GM18909 (cell line): Measurements from ENCODE around the gene IL1F10.

Source experiments
- ATAC-seq: cut with Tn5 transposase; IDR thresholded peaks from one replicate; pipeline ENCODE4 v1.9.1; 2021; ENCODE audit warnings: mild to moderate bottlenecking; ENCODE audit not compliant: unreplicated experiment, poor library complexity

The IL1F10 gene

DNA sequence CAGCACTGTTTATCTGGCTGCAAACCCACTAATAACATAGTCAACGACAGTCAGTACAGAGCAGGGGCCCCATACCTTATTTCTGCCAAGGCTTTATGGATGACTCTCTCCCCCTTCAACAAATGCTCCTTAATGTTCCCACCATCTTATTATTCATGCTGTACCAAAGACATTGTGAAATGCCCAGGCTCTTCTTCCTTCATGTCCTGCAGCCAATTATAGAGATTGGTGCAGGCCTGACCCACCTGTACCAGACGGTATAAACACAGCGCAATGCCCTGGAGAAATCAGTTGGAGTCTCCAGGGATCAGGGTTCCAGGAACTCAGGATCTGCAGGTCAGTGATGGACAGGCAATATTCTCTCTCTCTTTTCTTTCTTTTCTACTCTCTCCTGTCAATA lies at the start of gene IL1F10:
Gene IL1F10, plus strand, starts transcription at position 290 of the 400 bp plus-strand sequence. CDS start 4,769 bp downstream, outside the sequence.
- no peak for ATAC-seq

DNA sequence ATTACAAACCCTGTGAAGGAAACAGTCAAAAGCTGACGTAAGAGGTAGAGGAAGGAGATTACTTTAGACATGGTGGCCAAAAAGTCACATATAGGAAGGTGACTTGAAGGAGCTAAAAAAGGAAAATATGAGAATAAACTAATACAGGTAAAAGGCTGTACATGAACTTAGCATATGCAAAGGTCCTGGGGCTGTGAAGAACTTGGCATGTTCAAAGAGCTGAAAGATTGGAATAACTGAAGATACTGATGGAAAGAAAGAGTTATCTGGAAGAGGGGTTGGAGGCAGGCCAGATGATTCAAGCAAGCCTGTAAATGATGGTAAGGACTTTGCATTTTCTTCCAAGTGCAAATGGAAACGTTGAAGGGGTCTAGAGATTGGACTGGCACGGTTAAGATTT lies 49.3 kb upstream of the IL1F10 start:
- no peak for ATAC-seq

DNA sequence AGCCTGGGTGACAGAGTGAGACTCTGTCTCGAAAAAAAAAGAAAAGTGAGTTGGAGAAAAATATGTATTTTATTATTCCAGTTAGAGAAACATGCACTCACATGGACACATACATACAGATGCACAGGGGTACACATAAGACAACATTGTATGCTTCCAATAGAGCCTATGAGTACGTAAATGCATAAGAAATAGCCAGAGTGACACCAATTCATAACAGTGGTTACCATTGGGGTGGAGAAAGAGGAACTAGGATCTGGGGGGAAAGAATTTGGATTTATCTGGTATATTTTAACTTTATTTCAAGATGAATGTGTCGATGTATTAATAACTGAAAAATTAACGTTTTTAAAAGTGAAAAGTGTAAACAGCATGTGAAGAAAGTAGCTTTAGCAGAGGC lies 46.5 kb upstream of the IL1F10 start:
- ATAC-seq: no peak

- ATAC-seq: no peak
These were observed 43.0 kb upstream of the IL1F10 start for GRCh38 chr2:113024764-113025163.

GRCh38 chr2:113025737-113026136 lies 42.0 kb upstream of the IL1F10 start:
- ATAC-seq: no peak

- ATAC-seq: no peak
These were observed 40.1 kb upstream of the IL1F10 start for GRCh38 chr2:113027691-113028090.

DNA sequence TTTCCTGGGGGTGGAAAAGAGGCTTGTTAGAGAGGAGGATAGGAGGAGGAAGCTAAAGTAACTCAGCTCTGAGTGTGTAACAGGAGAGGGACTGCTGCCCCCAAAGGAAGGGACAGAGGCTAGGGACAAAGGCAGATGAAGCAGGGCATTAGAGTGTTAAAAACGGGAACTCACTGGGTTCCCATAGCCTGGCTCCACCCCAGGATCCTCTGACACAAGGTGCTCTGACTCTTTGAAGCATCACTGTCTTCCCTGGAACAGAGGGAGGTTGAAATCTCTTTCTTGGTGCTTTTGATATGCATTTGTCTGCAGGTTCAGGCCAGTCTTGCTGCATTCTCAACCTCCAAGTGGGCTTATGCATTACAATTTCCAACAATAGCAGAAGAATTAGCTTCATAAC lies 39.7 kb upstream of the IL1F10 start:
- ATAC-seq: no peak

DNA sequence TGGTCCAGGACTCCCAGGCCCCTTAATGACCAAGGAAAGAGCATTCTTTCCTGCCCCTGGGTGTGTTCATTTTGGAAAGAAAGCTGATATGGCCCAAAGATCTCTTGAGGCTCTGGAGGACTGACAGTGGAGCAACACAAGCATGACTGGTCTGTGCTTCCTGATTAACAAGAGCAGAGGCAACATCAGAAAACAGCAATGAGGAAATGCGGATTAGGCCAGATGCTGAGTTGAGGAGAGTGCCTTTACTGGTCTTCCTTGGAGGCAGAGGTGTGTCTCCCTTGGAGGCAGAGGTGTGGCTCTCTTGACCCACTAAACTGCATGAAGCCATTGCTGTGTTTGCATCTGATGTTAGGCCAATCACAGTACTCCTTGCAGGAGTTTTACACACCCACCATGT lies 35.0 kb upstream of the IL1F10 start:
- ATAC-seq: no peak

DNA sequence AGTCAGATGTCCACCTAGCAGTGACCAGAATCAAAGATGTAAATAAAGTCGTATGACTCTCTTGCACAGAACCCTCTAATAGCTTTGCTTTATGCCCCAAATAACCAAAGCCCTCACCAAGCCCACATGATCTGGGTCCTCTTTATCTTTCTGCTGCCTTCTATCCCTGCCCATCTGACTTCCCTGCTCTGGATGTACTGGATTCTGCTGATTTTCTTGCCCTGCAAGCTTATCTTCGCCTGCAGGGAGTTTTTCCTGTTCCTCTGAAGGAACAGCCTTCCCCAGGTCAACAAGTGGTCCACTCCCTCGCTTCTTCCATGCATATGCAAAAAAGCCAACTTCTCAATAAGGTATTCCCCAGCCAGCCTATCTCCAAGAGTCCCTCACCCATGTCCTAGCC lies 33.8 kb upstream of the IL1F10 start:
- no peak for ATAC-seq

GRCh38 chr2:113036763-113037162 lies 31.0 kb upstream of the IL1F10 start:
- ATAC-seq: no peak

DNA sequence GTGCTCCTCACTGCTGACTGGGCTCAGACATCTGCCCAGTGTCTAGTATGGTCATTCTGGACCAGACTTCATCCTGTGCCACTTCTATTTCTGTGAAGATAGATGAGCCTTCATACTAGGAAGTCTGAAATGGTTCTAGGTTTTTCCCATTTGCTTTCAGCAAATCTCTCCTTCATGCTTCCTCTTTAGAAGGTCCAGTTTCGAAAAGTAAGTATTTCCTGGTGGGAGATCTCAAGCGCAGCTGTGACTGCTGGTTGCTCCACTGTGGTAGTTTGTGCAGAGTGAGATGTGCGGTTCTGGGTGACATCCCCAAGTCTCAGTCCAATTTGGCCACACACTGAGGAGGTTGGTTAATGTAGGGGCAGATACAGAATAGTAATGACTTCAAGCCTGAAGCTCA lies 29.5 kb upstream of the IL1F10 start:
- no peak for ATAC-seq

DNA sequence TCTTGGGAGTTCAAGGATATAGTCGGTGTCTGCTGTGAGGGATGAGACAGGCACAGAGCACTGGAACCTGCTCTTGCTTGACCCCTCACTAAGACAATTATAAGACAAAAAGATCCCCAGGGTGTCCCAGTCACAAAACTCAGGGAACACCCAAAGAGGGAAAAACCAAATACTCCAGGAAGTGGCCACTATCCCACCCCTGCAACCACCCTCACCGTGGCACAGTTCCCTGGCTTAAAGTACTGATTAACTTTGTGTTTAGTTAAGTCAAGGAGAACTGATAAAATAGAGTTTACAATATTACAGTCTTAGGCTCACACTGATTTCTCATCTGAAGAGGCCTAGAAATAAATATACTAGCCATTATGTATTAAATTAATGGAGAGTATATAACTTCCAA lies 28.6 kb upstream of the IL1F10 start:
- no peak for ATAC-seq

- no peak for ATAC-seq
These were observed 28.1 kb upstream of the IL1F10 start for GRCh38 chr2:113039719-113040118.

- no peak for ATAC-seq
These were observed 25.9 kb upstream of the IL1F10 start for GRCh38 chr2:113041871-113042270.

DNA sequence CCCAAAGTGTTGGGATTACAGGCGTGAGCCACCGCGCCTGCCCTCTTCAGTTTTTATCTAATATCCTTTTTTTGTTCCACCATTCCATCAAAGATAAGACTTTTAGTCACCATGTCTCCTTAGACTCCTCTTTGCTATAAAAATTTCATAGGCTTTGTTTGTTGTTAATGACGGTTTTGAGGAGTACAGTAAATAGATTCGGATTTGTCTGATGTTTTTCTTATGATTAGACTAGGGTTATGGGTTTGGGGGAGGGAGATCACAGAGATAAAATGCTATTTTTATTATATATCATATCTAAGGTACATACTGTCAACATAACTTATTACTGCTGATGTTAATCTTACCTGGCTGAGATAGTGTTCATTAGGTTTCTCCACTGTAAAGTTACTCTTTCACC lies 21.3 kb upstream of the IL1F10 start:
- no peak for ATAC-seq

DNA sequence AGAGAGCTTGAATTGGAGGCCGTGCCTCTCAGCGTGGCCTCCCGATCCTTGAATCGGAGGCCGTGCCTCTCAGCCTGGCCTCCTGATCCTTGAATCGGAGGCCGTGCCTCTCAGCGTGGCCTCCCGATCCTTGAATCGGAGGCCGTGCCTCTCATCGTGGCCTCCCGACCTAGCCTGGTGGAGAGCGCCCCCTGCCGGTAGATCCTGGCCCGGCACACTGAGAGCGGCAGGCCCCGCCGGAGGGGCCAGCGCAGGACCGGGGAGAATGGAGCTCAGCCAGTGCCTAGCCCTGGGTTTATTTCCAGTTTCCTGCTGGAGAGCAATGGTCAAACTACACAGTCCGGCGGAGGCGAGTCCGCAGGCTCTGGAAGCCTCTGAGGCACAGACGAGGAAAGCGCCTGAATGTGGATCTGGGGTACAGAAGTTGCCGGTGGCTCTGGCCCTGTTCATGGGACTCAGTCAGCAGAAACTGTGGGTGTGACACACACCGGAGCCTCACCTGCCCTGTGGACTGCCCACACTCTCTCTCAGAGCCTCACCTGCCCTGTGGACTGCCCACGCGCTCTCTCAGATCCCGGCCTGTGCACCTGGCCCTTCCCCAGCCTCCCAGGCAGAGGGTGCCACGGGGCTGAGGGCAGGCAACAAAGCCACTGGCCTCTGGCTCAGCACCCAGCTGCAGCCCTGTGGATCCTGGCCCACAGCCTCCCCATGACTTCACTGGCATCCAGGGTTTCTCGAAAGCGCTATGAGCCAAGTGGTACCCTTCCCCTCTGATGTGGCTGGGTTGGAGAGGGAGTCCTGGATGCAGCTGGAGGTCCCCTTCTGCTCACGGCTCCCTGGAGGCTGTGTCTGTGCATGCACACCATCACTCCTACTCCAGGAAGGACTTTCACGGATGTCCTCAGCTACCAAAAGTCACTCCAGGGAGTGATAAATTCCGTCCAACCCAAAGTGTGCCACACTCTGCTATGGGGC lies 16.6 kb upstream of the IL1F10 start:
- ATAC-seq: no peak

GRCh38 chr2:113052396-113052917 lies 15.3 kb upstream of the IL1F10 start, which contains the start of gene IL36B:
Gene IL36B (minus strand): TSS chr2:113052867.
- no peak for ATAC-seq

DNA sequence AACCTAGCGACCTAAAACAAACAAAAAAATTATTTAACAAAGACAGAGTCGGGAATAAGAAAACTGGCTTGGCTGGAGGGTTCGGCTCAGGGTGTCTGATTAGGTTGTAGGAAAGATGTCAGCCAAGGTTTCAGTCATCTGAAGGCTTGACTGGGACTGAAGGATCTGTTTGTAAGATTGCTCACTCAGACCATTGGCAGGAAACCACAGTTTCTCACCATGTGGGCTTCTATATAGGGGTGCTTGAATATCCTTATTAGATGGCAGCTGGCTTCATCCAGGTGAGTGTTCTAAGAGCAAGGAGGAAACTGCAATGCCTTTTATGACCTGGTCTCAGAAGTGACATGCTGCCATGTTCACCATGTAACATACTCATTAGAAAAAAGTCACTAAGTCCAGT lies 14.1 kb upstream of the IL1F10 start:
- ATAC-seq: no peak

GRCh38 chr2:113054066-113054465 lies 13.7 kb upstream of the IL1F10 start:
- ATAC-seq: no peak

GRCh38 chr2:113056521-113056920 lies 11.2 kb upstream of the IL1F10 start:
- no peak for ATAC-seq

DNA sequence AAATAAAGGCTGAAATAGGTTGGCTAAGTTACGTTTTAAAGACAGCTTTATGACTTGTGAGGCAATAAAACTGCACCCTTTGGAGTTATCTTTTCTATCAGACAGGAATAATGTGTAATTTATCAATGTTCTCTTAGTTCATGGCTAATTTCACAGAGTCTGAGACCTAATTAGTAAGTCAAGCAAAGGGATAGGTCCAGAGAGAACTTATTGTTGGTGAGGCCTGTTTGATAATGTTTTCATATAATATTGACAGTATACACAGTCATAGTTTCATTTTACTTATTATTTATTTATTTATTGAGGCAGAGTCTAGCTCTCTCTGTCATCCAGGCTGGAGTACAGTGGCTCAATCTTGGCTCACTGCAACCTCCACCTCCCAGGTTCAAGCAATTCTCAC lies 10.7 kb upstream of the IL1F10 start:
- ATAC-seq: no peak
